ENCODE data around the gene CEP63. TPM values are rescaled to one million over a fixed set of nuclear protein-coding genes. Genes with fewer than 3 reads are reported as not detected.

CEP63 gene
- total RNA-seq, 1 donor from 2014 or later, result 26.3 TPM

DNA sequence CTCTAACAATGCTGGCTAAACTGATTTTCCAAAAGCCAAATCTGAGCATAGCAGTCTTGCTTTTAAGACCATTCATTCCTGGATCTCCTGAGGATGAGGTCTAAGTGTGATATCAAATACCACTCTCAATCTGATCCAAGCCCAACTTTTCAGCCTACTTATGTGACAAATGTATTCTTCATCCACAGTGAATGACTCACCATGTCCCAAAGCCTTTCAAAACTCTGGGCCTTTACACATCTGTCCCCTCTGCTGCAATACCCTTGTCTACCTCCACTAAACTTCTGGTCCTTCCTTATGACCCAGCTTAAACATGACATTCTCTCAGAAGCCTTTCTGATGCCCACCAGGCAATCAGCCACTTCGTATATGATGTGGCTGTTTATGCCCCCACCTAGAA is 4.7 kb upstream of the CEP63 start:
- Mint-ChIP-seq H3K4me3 (ENCODE audit: unreplicated experiment) (no peak overlapping the region), H3K27ac (ENCODE audit: unreplicated experiment) (peak overlapping the region; percentile 5), H3K9me3 (ENCODE audit: unreplicated experiment) (no peaks in the 10 kb centered on the region), H3K36me3 (ENCODE audit: unreplicated experiment) (peaks cover 42% of the 10 kb centered on the region), H3K4me1 (ENCODE audit: unreplicated experiment) (peaks cover 53% of the 10 kb centered on the region), H3K27me3 (ENCODE audit: unreplicated experiment) (no peaks in the 10 kb centered on the region)
- TF ChIP-seq, protein P1, sequence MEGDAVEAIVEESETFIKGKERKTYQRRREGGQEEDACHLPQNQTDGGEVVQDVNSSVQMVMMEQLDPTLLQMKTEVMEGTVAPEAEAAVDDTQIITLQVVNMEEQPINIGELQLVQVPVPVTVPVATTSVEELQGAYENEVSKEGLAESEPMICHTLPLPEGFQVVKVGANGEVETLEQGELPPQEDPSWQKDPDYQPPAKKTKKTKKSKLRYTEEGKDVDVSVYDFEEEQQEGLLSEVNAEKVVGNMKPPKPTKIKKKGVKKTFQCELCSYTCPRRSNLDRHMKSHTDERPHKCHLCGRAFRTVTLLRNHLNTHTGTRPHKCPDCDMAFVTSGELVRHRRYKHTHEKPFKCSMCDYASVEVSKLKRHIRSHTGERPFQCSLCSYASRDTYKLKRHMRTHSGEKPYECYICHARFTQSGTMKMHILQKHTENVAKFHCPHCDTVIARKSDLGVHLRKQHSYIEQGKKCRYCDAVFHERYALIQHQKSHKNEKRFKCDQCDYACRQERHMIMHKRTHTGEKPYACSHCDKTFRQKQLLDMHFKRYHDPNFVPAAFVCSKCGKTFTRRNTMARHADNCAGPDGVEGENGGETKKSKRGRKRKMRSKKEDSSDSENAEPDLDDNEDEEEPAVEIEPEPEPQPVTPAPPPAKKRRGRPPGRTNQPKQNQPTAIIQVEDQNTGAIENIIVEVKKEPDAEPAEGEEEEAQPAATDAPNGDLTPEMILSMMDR (IDR thresholded peaks at IDR 0.05), result no peak
- DNase-seq (ENCODE audit: extremely low spot score, unreplicated experiment), result no peak

DNA sequence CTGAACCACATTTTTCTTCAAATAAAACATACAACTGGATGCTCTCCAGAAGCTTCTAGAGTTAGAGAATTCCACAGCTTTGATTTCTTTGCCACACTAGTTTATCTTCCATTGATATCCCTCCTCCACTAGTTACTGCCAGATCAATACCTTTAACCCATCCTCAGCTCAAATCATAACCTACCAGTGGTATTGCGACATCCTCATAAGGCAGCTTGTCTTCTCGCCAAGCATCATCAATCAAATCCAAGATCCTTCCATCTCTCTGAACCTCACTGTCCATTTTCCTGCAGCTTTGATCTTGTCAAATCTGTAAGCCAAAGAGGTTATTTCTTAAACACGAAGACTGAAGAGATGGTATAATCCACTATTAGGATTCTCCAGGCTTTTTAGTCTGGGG is 3.2 kb upstream of the CEP63 start:
- no peak for DNase-seq (ENCODE audit: extremely low spot score, unreplicated experiment)
- H3K4me1 Mint-ChIP-seq (ENCODE audit: unreplicated experiment), result peaks cover 52% of the 10 kb centered on the region
- H3K27me3 Mint-ChIP-seq (ENCODE audit: unreplicated experiment), result no peaks in the 10 kb centered on the region
- TF ChIP-seq, protein P1 (IDR thresholded peaks at IDR 0.05), result no peak
- peaks cover 31% of the 10 kb centered on the region for H3K36me3 Mint-ChIP-seq (ENCODE audit: unreplicated experiment)
- H3K27ac Mint-ChIP-seq (ENCODE audit: unreplicated experiment), result peak overlapping the region; percentile 12
- no peaks in the 10 kb centered on the region for H3K9me3 Mint-ChIP-seq (ENCODE audit: unreplicated experiment)
- no peak overlapping the region for H3K4me3 Mint-ChIP-seq (ENCODE audit: unreplicated experiment)

- Mint-ChIP-seq H3K4me1 (ENCODE audit: unreplicated experiment) (peaks cover 48% of the 10 kb centered on the region), H3K27me3 (ENCODE audit: unreplicated experiment) (no peaks in the 10 kb centered on the region), H3K27ac (ENCODE audit: unreplicated experiment) (peak overlapping the region; percentile 75), H3K9me3 (ENCODE audit: unreplicated experiment) (no peaks in the 10 kb centered on the region), H3K36me3 (ENCODE audit: unreplicated experiment) (peaks cover 27% of the 10 kb centered on the region), H3K4me3 (ENCODE audit: unreplicated experiment) (peak overlapping the region; percentile 91)
- DNase-seq (ENCODE audit: extremely low spot score, unreplicated experiment), result no peak
- TF ChIP-seq, protein P1 (IDR thresholded peaks at IDR 0.05), result no peak
These were observed 2.5 kb upstream of the CEP63 start for GRCh38 chr3:134483195-134483900.

GRCh38 chr3:134485075-134485717 is 661 bp upstream of the CEP63 start:
- TF ChIP-seq, protein P1 (IDR thresholded peaks at IDR 0.05), result no peak
- no peaks in the 10 kb centered on the region for H3K9me3 Mint-ChIP-seq (ENCODE audit: unreplicated experiment)
- no peak for DNase-seq (ENCODE audit: extremely low spot score, unreplicated experiment)
- H3K27me3 Mint-ChIP-seq (ENCODE audit: unreplicated experiment), result no peaks in the 10 kb centered on the region
- peak overlapping the region; percentile 91 for H3K4me3 Mint-ChIP-seq (ENCODE audit: unreplicated experiment)
- H3K27ac Mint-ChIP-seq (ENCODE audit: unreplicated experiment), result peak overlapping the region; percentile 97
- peaks cover 44% of the 10 kb centered on the region for H3K4me1 Mint-ChIP-seq (ENCODE audit: unreplicated experiment)
- peaks cover 21% of the 10 kb centered on the region for H3K36me3 Mint-ChIP-seq (ENCODE audit: unreplicated experiment)

DNA sequence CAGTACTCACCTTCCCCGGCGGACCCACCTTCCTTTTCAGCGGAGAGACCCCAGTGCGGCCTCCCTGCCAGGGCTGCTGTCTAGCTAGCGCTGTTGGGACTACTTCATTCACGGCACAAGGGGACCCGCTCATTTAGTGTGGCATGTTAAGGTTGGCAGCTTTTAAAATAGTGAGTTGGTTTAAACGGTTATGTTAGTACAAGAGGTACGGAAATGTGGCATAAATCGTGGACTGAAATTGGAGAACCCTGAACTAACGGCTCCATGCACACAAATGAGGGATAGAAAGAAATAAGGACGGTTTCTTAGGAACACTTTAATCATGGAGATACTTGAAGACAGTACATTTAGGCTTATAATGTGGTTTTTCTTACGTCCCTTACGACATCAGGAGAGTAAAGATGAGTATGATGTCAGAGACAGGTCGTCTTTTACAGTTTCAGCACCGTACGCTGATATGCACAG is 752 bp downstream of the CEP63 start:
- peak overlapping the region; percentile 91 for H3K4me3 Mint-ChIP-seq (ENCODE audit: unreplicated experiment)
- peaks cover 12% of the 10 kb centered on the region for H3K36me3 Mint-ChIP-seq (ENCODE audit: unreplicated experiment)
- H3K4me1 Mint-ChIP-seq (ENCODE audit: unreplicated experiment), result peaks cover 44% of the 10 kb centered on the region
- no peak for DNase-seq (ENCODE audit: extremely low spot score, unreplicated experiment)
- TF ChIP-seq, protein P1 (IDR thresholded peaks at IDR 0.05), result no peak
- peak overlapping the region; percentile 97 for H3K27ac Mint-ChIP-seq (ENCODE audit: unreplicated experiment)
- peaks cover 3% of the 10 kb centered on the region for H3K9me3 Mint-ChIP-seq (ENCODE audit: unreplicated experiment)
- H3K27me3 Mint-ChIP-seq (ENCODE audit: unreplicated experiment), result no peaks in the 10 kb centered on the region

Measured in osteocyte (in vitro differentiated cells).